Measurements from ENCODE around the gene ZBTB20. TPM values are rescaled to one million over a fixed set of nuclear protein-coding genes. Genes with fewer than 3 reads are reported as not detected.

ZBTB20 gene
- total RNA-seq, 1 donor from 2014 or later = 1.6 TPM

GRCh38 chr3:114764056-114764492 is 383.0 kb downstream of the ZBTB20 start:
- no peaks in the 10 kb centered on the region for H3K4me1 Mint-ChIP-seq

GRCh38 chr3:114762144-114762543 is 384.9 kb downstream of the ZBTB20 start:
- H3K9me3 Mint-ChIP-seq = no peaks in the 10 kb centered on the region
- no peaks in the 10 kb centered on the region for H3K36me3 Mint-ChIP-seq (ENCODE audit: low read depth)
- no peak overlapping the region for H3K27ac Mint-ChIP-seq
- no peaks in the 10 kb centered on the region for H3K27me3 Mint-ChIP-seq
- intact Hi-C loops (cut with micrococcal nuclease) = no loop called here
- H3K4me1 Mint-ChIP-seq = no peaks in the 10 kb centered on the region
- H3K4me3 Mint-ChIP-seq = no peak overlapping the region
- DNase-seq = no peak

More at GRCh38 chr3:114764056-114764492, 383.0 kb downstream of the ZBTB20 start:
- intact Hi-C loops (cut with micrococcal nuclease) = no loop called here
- DNase-seq = no peak
- Mint-ChIP-seq H3K27ac (no peak overlapping the region), H3K36me3 (ENCODE audit: low read depth) (no peaks in the 10 kb centered on the region), H3K9me3 (no peaks in the 10 kb centered on the region), H3K27me3 (no peaks in the 10 kb centered on the region), H3K4me3 (no peak overlapping the region)

GRCh38 chr3:114760679-114761078 is 386.4 kb downstream of the ZBTB20 start:
- Mint-ChIP-seq H3K4me3 (no peak overlapping the region), H3K36me3 (ENCODE audit: low read depth) (no peaks in the 10 kb centered on the region), H3K27ac (no peak overlapping the region), H3K9me3 (no peaks in the 10 kb centered on the region), H3K4me1 (no peaks in the 10 kb centered on the region), H3K27me3 (no peaks in the 10 kb centered on the region)
- intact Hi-C loops (cut with micrococcal nuclease) = no loop called here
- DNase-seq = no peak

GRCh38 chr3:114758831-114759699 is 388.0 kb downstream of the ZBTB20 start:
- Mint-ChIP-seq H3K4me3 (no peak overlapping the region), H3K4me1 (no peaks in the 10 kb centered on the region), H3K36me3 (ENCODE audit: low read depth) (no peaks in the 10 kb centered on the region), H3K9me3 (no peaks in the 10 kb centered on the region), H3K27me3 (no peaks in the 10 kb centered on the region), H3K27ac (no peak overlapping the region)
- no peak for DNase-seq
- intact Hi-C loops (cut with micrococcal nuclease) = no loop called here

DNA sequence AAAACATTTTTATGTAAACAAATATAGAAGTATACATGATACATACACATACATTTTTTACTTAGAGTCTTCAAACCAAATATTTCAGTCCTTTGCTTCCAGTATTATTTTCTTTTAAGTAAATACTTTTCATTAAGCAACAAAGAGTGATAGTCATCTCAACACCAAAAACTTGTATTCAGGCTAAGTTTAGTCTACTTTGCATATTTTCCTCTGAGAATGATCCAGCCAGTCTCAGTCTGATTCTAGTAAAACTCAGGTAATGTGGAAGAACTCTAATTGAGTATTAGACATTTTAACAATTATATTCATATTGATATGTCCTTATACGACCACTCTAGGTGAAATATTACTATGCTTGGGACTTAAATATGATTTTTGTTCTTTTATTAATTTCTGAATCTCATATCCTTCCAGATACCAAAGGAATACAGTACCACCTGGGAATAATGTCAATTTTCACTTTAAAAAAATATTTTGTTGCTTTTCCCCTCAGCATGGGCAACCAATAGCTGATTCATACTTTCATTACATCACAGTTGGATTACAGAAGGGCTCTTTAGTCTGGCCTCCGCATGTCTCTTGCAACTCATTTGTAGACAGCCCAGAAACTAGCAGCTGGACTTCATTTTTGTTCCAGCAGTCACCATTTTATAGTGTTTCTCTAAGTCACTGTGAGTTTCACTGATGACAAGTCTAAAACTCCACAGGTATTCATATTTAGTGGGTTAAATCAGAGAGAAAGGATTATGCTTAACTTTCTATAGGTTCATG is 390.4 kb downstream of the ZBTB20 start:
- no peak for DNase-seq
- Mint-ChIP-seq H3K4me1 (no peaks in the 10 kb centered on the region), H3K36me3 (ENCODE audit: low read depth) (no peaks in the 10 kb centered on the region), H3K27me3 (no peaks in the 10 kb centered on the region), H3K9me3 (no peaks in the 10 kb centered on the region), H3K27ac (no peak overlapping the region), H3K4me3 (no peak overlapping the region)
- intact Hi-C loops (cut with micrococcal nuclease) = no loop called here

GRCh38 chr3:114746502-114746901 is 400.6 kb downstream of the ZBTB20 start:
- Mint-ChIP-seq H3K4me1 (peaks cover 17% of the 10 kb centered on the region), H3K36me3 (ENCODE audit: low read depth) (no peaks in the 10 kb centered on the region), H3K9me3 (no peaks in the 10 kb centered on the region), H3K27ac (peak overlapping the region; percentile 79), H3K4me3 (peak overlapping the region; percentile 67), H3K27me3 (no peaks in the 10 kb centered on the region)
- intact Hi-C loops (cut with micrococcal nuclease) = no loop called here
- DNase-seq = no peak

GRCh38 chr3:114745322-114746240 is 401.5 kb downstream of the ZBTB20 start:
- intact Hi-C loops (cut with micrococcal nuclease) = no loop called here
- H3K4me3 Mint-ChIP-seq = peak overlapping the region; percentile 67
- H3K27ac Mint-ChIP-seq = no peak overlapping the region

GRCh38 chr3:114743746-114744485 is 403.2 kb downstream of the ZBTB20 start:
- Mint-ChIP-seq H3K27me3 (no peaks in the 10 kb centered on the region), H3K36me3 (ENCODE audit: low read depth) (no peaks in the 10 kb centered on the region), H3K9me3 (no peaks in the 10 kb centered on the region), H3K4me1 (peaks cover 17% of the 10 kb centered on the region), H3K27ac (no peak overlapping the region), H3K4me3 (no peak overlapping the region)
- no peak for DNase-seq
- intact Hi-C loops (cut with micrococcal nuclease) = no loop called here

More at GRCh38 chr3:114745322-114746240, 401.5 kb downstream of the ZBTB20 start:
- no peak for DNase-seq
- Mint-ChIP-seq H3K36me3 (ENCODE audit: low read depth) (no peaks in the 10 kb centered on the region), H3K27me3 (no peaks in the 10 kb centered on the region), H3K4me1 (peaks cover 17% of the 10 kb centered on the region), H3K9me3 (no peaks in the 10 kb centered on the region)

- no peaks in the 10 kb centered on the region for H3K27me3 Mint-ChIP-seq
- H3K27ac Mint-ChIP-seq = no peak overlapping the region
- peaks cover 6% of the 10 kb centered on the region for H3K4me1 Mint-ChIP-seq
- DNase-seq = no peak
- H3K4me3 Mint-ChIP-seq = no peak overlapping the region
- intact Hi-C loops (cut with micrococcal nuclease) = no loop called here
- H3K36me3 Mint-ChIP-seq (ENCODE audit: low read depth) = no peaks in the 10 kb centered on the region
- no peaks in the 10 kb centered on the region for H3K9me3 Mint-ChIP-seq
Measured at GRCh38 chr3:114741066-114741465, 406.0 kb downstream of the ZBTB20 start.

DNA sequence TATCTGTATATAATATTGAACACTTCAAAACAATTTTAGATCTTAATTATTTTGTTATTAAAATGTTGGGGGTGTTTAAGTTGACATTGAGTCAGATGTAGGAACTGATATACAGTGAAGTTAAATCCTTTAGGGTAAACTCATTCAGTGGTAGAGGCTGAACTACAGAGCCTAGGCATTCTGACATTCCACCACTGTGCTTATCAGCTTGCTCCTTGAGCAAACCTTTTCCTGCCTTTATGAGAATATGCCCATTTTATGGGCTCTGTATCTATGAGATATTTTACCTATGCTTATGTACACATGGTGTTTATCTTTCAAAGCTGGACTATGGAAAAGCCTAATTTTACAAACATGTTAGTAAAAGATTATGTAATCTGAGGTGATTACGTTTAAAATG is 407.5 kb downstream of the ZBTB20 start:
- Mint-ChIP-seq H3K9me3 (no peaks in the 10 kb centered on the region), H3K27me3 (no peaks in the 10 kb centered on the region), H3K27ac (no peak overlapping the region), H3K4me1 (no peaks in the 10 kb centered on the region), H3K4me3 (no peak overlapping the region), H3K36me3 (ENCODE audit: low read depth) (no peaks in the 10 kb centered on the region)
- DNase-seq = no peak
- intact Hi-C loops (cut with micrococcal nuclease) = no loop called here

- no peaks in the 10 kb centered on the region for H3K4me1 Mint-ChIP-seq
- H3K9me3 Mint-ChIP-seq = no peaks in the 10 kb centered on the region
- no peaks in the 10 kb centered on the region for H3K36me3 Mint-ChIP-seq (ENCODE audit: low read depth)
- H3K27ac Mint-ChIP-seq = no peak overlapping the region
- DNase-seq = no peak
- intact Hi-C loops (cut with micrococcal nuclease) = no loop called here
- no peak overlapping the region for H3K4me3 Mint-ChIP-seq
- H3K27me3 Mint-ChIP-seq = no peaks in the 10 kb centered on the region
Measured at GRCh38 chr3:114732353-114732752, 414.7 kb downstream of the ZBTB20 start.

- Mint-ChIP-seq H3K27me3 (no peaks in the 10 kb centered on the region), H3K36me3 (ENCODE audit: low read depth) (no peaks in the 10 kb centered on the region), H3K4me1 (no peaks in the 10 kb centered on the region), H3K9me3 (no peaks in the 10 kb centered on the region), H3K27ac (no peak overlapping the region), H3K4me3 (no peak overlapping the region)
- intact Hi-C loops (cut with micrococcal nuclease) = no loop called here
- DNase-seq = no peak
Measured at GRCh38 chr3:114730397-114730796, 416.7 kb downstream of the ZBTB20 start.

- no peaks in the 10 kb centered on the region for H3K4me1 Mint-ChIP-seq
- no peak for DNase-seq
- H3K4me3 Mint-ChIP-seq = no peak overlapping the region
- intact Hi-C loops (cut with micrococcal nuclease) = no loop called here
- H3K36me3 Mint-ChIP-seq (ENCODE audit: low read depth) = no peaks in the 10 kb centered on the region
- H3K27ac Mint-ChIP-seq = no peak overlapping the region
- H3K27me3 Mint-ChIP-seq = no peaks in the 10 kb centered on the region
- H3K9me3 Mint-ChIP-seq = no peaks in the 10 kb centered on the region
Measured at GRCh38 chr3:114727373-114727772, 419.7 kb downstream of the ZBTB20 start.
